SK-N-SH treated with all-trans-retinoic acid at 6 μM for 48 hours (cell line): ENCODE data around the gene KRT78.

Experiments
- ATAC-seq: fragments of 200-7000 bp; cut with Tn5 transposase; 3 replicates; pipeline ENCODE4 v1.9.1; 2020; ENCODE audit warnings: mild to moderate bottlenecking, moderate library complexity
- ARNTL ChIP-seq: fragments of 450-650 bp; formaldehyde crosslinking; IDR thresholded peaks from 2 replicates; pipeline ENCODE4 v1.5.0; 2020; ENCODE audit warnings: low read depth, mild to moderate bottlenecking, moderate library complexity, borderline replicate concordance
- BACH2 ChIP-seq: fragments of 250-450 bp; sonication (Bioruptor Pico); IDR thresholded peaks from 2 replicates; pipeline ENCODE4 v1.9.0; 2021; ENCODE audit warnings: mild to moderate bottlenecking, borderline replicate concordance
- CREB5 ChIP-seq: fragments of 250-450 bp; sonication (Bioruptor Pico); IDR thresholded peaks from 2 replicates; pipeline ENCODE4 v1.5.1; 2020; ENCODE audit warnings: low read depth, mild to moderate bottlenecking, moderate library complexity
- CSDC2 ChIP-seq: fragments of 250-450 bp; sonication (Bioruptor Pico); IDR thresholded peaks from 2 replicates; pipeline ENCODE4 v1.5.0; 2020; ENCODE audit warnings: mild to moderate bottlenecking, moderate library complexity
- CSRNP3 ChIP-seq: fragments of 250-450 bp; sonication (Bioruptor Pico); IDR thresholded peaks from 2 replicates; pipeline ENCODE4 v1.5.1; 2021; ENCODE audit warnings: mild to moderate bottlenecking, moderate library complexity
- ESRRG ChIP-seq: fragments of 250-450 bp; sonication (Bioruptor Pico); IDR thresholded peaks from 2 replicates; pipeline ENCODE4 v1.6.1; 2021; ENCODE audit warnings: mild to moderate bottlenecking
- GLIS3 ChIP-seq: fragments of 250-450 bp; sonication (Bioruptor Pico); IDR thresholded peaks from 2 replicates; pipeline ENCODE4 v1.5.0; 2020; ENCODE audit warnings: mild to moderate bottlenecking, moderate library complexity
- ISL1 ChIP-seq: fragments of 250-450 bp; sonication (Bioruptor Pico); IDR thresholded peaks from 2 replicates; pipeline ENCODE4 v2.1.2; 2022; ENCODE audit warnings: mild to moderate bottlenecking, moderate library complexity
- OSR1 ChIP-seq: fragments of 250-450 bp; sonication (Bioruptor Pico); IDR thresholded peaks from 2 replicates; pipeline ENCODE4 v1.8.0; 2022; ENCODE audit warnings: moderate library complexity, mild to moderate bottlenecking, inconsistent platforms
- PATZ1 ChIP-seq: fragments of 250-450 bp; sonication (Bioruptor Pico); IDR thresholded peaks from 2 replicates; pipeline ENCODE4 v1.8.0; 2020; ENCODE audit warnings: mild to moderate bottlenecking, moderate library complexity, borderline replicate concordance
- PPARA ChIP-seq: fragments of 250-450 bp; sonication (Bioruptor Pico); IDR thresholded peaks from 2 replicates; pipeline ENCODE4 v1.5.0; 2020; ENCODE audit warnings: mild to moderate bottlenecking, borderline replicate concordance
- RARB ChIP-seq: fragments of 250-450 bp; sonication (Bioruptor Pico); IDR thresholded peaks from 2 replicates; pipeline ENCODE4 v1.8.0; 2021; ENCODE audit warnings: mild to moderate bottlenecking, moderate library complexity
- SNAI2 ChIP-seq: fragments of 250-450 bp; sonication (Bioruptor Pico); IDR thresholded peaks from 2 replicates; pipeline ENCODE4 v1.5.0; 2020; ENCODE audit warnings: mild to moderate bottlenecking, moderate library complexity
- TCF4 ChIP-seq: fragments of 250-450 bp; sonication (Bioruptor Pico); IDR thresholded peaks from 2 replicates; pipeline ENCODE4 v1.8.0; 2021; ENCODE audit warnings: mild to moderate bottlenecking, moderate library complexity, borderline replicate concordance
- TOX ChIP-seq: fragments of 250-450 bp; sonication (Bioruptor Pico); IDR thresholded peaks from 2 replicates; pipeline ENCODE4 v1.8.0; 2021; ENCODE audit warnings: mild to moderate bottlenecking, moderate library complexity, borderline replicate concordance
- TSHZ2 ChIP-seq: fragments of 250-450 bp; sonication (Bioruptor Pico); IDR thresholded peaks from 2 replicates; pipeline ENCODE4 v1.5.0; 2020; ENCODE audit warnings: mild to moderate bottlenecking, moderate library complexity
- ZFP3 ChIP-seq: fragments of 250-450 bp; sonication (Bioruptor Pico); IDR thresholded peaks from 2 replicates; pipeline ENCODE4 v1.5.0; 2020; ENCODE audit warnings: mild to moderate bottlenecking, moderate library complexity
- ZNF565 ChIP-seq: fragments of 450-650 bp; formaldehyde crosslinking; conservative IDR thresholded peaks from 2 replicates; pipeline ENCODE4 v1.5.0; 2020; ENCODE audit warnings: low read depth, mild to moderate bottlenecking, moderate library complexity
- ZNF70 ChIP-seq: fragments of 450-650 bp; formaldehyde crosslinking; IDR thresholded peaks from 2 replicates; pipeline ENCODE4 v1.5.0; 2020; ENCODE audit warnings: mild to moderate bottlenecking, moderate library complexity
- ZNF8 ChIP-seq: fragments of 450-650 bp; formaldehyde crosslinking; IDR thresholded peaks from 2 replicates; pipeline ENCODE4 v1.5.0; 2020; ENCODE audit warnings: mild to moderate bottlenecking, moderate library complexity

KRT78 gene

GRCh38 chr12:52824741-52825410 lies 23.9 kb downstream of the KRT78 start:
- TF ChIP-seq ZNF565 (CRISPR knock-in tag) (no peak), CSRNP3 (CRISPR knock-in tag) (no peak), BACH2 (no peak), TSHZ2 (CRISPR knock-in tag) (no peak), ZFP3 (CRISPR knock-in tag) (no peak), CSDC2 (CRISPR knock-in tag) (no peak), ISL1 (CRISPR knock-in tag) (no peak), ESRRG (CRISPR knock-in tag) (no peak), ARNTL (no peak), TCF4 (no peak), ZNF70 (CRISPR knock-in tag) (no peak), PPARA (CRISPR knock-in tag) (no peak), GLIS3 (CRISPR knock-in tag) (no peak), CREB5 (CRISPR knock-in tag) (no peak)
- ATAC-seq: no peak

- no peak for ATAC-seq
- no peak for TF ChIP-seq TOX (CRISPR knock-in tag)
- no peak for TF ChIP-seq OSR1 (CRISPR knock-in tag)
- no peak for TF ChIP-seq CREB5 (CRISPR knock-in tag)
- no peak for TF ChIP-seq PPARA (CRISPR knock-in tag)
- no peak for TF ChIP-seq PATZ1 (CRISPR knock-in tag)
- no peak for TF ChIP-seq ESRRG (CRISPR knock-in tag)
- TF ChIP-seq ZNF8: no peak
- TF ChIP-seq ZNF565 (CRISPR knock-in tag): no peak
- no peak for TF ChIP-seq ARNTL
- no peak for TF ChIP-seq ISL1 (CRISPR knock-in tag)
- TF ChIP-seq GLIS3 (CRISPR knock-in tag): no peak
- TF ChIP-seq BACH2: no peak
- no peak for TF ChIP-seq RARB (CRISPR knock-in tag)
- no peak for TF ChIP-seq SNAI2
- TF ChIP-seq TCF4: no peak
- no peak for TF ChIP-seq ZNF70 (CRISPR knock-in tag)
These were observed 24.9 kb downstream of the KRT78 start for GRCh38 chr12:52823761-52824450.
